Stimulated activated CD8-positive, alpha-beta memory T cell treated with anti-CD3 and anti-CD28 coated beads, Interleukin-15, amount 100 ng/mL, for 4 hours (primary cell): ENCODE results near the gene MAP4K4.
"Not testable (repeated sequence)": the region's sequence is repeated elsewhere in the genome, so short reads cannot be mapped to it uniquely, and the experiment has no call there.

ENCODE experiments used
- DNase-seq, 2 donors: peaks; one replicate each; pipeline ENCODE4 v3.0.0-alpha.2; 2020; ENCODE audit warnings: low read depth in 2 of 2

Gene MAP4K4

GRCh38 chr2:101905746-101906336 lies 208.3 kb downstream of the MAP4K4 start:
- DNase-seq: no peak

DNA sequence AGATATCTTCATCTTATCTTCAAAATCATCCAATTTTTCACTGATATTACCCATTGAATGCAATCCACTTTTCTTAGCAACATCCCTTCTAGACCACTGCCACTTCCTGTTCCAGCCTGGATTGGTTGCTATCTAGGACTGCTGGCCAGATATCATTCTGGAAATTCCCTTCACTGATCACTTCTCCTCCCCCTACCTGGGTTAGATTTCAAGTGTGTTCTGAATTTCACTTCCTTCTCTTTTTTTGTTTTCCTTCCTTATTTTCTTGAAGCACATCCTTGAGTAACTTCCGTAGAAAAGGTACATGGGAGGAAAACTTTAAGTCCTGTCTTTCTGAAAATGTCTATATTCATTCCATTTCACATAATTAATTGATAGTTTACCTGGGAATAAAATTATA lies 212.3 kb downstream of the MAP4K4 start:
- no peak for DNase-seq

DNA sequence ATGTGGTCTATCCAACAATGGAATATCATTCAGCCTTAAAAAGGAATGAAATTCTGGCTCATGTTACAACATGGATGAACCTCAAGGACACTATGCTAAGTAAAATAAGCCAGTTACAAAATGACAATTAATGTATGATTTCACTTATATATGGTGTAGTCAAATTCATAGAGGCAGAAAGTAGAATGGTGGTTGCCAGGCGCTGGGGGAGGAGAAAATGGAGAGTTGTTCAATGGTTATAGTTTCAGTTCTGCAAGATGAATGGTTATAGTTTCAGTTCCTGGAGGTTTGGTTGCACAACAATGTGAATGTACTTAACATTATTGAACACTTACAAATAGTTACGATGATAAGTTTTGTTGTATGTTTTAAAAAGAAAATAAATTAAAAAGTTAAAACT lies 215.0 kb downstream of the MAP4K4 start:
- no peak for DNase-seq

- no peak for DNase-seq
These were observed 223.9 kb downstream of the MAP4K4 start for GRCh38 chr2:101921319-101921952.

- no peak for DNase-seq
These were observed 224.4 kb downstream of the MAP4K4 start for GRCh38 chr2:101921953-101922325.

DNA sequence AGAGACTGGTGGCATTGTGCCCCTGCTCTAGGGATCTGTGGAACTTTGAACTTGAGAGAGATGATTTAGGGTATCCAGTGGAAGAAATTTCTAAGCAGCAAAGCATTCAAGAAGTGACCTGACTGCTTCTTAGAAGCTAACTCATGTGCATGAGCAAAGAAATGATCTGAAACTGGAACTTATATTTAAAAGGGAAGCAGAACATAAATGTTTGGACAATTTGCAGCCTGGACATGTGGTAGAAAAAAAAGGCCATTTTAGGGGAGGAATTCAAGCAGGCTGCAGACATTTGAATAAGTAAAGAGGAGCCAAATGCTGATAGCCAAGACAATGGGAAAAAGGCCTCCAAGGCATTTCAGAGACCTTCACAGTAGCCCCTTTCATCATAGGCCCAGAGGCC lies 226.8 kb downstream of the MAP4K4 start:
- not testable (repeated sequence) for DNase-seq

DNA sequence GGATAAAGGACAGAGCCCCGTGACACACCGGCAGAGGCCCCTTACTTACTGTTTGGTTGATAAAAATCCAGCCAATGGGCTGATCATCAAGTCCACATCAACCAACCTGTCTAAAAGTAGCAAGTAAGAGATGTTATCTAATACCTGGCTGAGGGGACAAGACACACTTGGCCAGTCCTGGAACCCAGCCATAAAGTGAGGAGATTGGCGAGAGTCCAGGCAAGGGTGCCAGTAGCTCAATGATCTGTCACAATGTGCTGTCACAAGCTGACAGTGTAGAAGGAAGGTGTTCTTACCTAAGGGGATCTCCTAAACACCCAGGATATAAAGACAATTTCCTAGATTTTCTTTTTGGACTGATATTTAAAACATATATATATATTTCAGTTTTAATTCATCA lies 232.5 kb downstream of the MAP4K4 start:
- no peak for DNase-seq

GRCh38 chr2:101930847-101931246 lies 233.3 kb downstream of the MAP4K4 start:
- DNase-seq: no peak

- no peak for DNase-seq
These were observed 233.9 kb downstream of the MAP4K4 start for GRCh38 chr2:101931402-101931801.

- DNase-seq: not testable (repeated sequence)
These were observed 238.3 kb downstream of the MAP4K4 start for GRCh38 chr2:101935764-101936163.

GRCh38 chr2:101942851-101943250 lies 245.3 kb downstream of the MAP4K4 start:
- DNase-seq: no peak
